Ishikawa (cell line): Measurements from ENCODE around the gene LRRC47.

Experiments
- EGR1 ChIP-seq: IDR thresholded peaks from 2 replicates; pipeline ENCODE4 v1.6.1; 2012
- TCF12 ChIP-seq: IDR thresholded peaks from 2 replicates; pipeline ENCODE4 v1.6.1; 2012; ENCODE audit warnings: low read depth

DNA sequence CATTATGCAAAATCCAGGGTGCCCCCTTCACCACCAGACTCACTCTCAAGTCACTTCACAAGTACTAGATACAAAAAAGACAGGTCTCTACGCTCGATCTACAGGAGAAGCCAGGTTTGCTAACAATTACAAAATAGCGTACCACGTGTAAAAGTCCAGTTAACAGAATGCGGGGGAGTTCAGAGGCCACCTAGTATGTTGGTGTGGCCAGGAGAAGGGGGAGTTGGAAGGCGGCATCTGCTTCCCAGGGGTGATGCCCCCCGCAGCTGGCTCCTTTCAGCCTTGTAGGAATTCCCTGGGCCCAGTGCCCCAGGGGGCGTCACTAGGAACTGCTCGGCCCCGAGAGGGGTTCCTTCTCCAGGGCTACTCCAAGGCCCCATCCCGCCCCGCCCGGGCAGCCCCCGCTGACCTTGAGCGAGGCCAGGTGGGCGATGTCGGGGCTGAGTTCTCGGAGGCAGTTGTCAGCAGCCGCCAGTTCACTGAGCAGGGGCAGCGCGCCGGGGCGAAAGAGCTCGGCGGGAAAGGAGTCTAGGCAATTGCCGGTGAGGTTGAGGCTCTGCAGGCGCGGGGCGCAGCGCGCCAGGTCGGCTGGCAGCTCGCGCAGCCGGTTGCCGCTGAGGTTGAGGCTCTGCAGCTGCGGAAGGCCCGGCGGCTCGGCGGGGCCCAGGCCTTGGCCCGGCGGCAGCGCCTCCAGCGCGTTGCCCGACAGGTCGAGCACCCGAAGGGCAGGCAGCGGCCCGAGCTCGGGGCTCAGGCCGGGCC, 664 bp downstream of the LRRC47 start:
- TF ChIP-seq TCF12 (no peak), EGR1 (no peak)
